GM23248 (cell line): ENCODE data around the gene FXYD5.

Experiments used
- EZH2 ChIP-seq: fragments of 200-600 bp; sonication (generic); IDR thresholded peaks from 2 replicates; pipeline ENCODE4 v1.6.1; 2018; ENCODE audit warnings: antibody characterized with exemption, mild to moderate bottlenecking; ENCODE audit not compliant: insufficient read depth, poor library complexity, severe bottlenecking
- EZH2phosphoT487 ChIP-seq: fragments of 200-600 bp; sonication (generic); IDR thresholded peaks from 2 replicates; pipeline ENCODE4 v1.6.1; 2018; ENCODE audit warnings: antibody characterized with exemption, moderate library complexity, mild to moderate bottlenecking, low read depth; ENCODE audit not compliant: insufficient read depth

GRCh38 chr19:35105411-35106290 lies 48.9 kb upstream of the FXYD5 start:
- no peak for TF ChIP-seq EZH2
- TF ChIP-seq EZH2phosphoT487, result no peak
